Natural killer cell treated with Interleukin-12 subunit alpha and Interleukin-12 subunit beta and Interleukin-15 and Interleukin-18, amount 100 ng/mL, for 72 hours (primary cell): ENCODE measurements around the gene EIF2S2. TPM values are rescaled to one million over a fixed set of nuclear protein-coding genes. Genes with fewer than 3 reads are reported as not detected.
A peak's percentile ranks its signal among the peaks of the same experiment; 100 is the strongest.

Source experiments
- ATAC-seq, 2 donors: fragments of 150-1000 bp; cut with Tn5 transposase in 1 of 2; sonication (Bioruptor Pico), chemical (Tn5 transposase) in 1 of 2; 2 replicates each; pipeline ENCODE4 v1.10.0; 2021
- DNase-seq: peaks from one replicate; pipeline ENCODE4 v3.0.0; 2022; ENCODE audit warnings: low spot score
- H3K27ac Mint-ChIP-seq, 2 donors: 1 replicate in 1 of 2; 2 replicates in 1 of 2; pipeline ENCODE4 v1.8.0; 2022; ENCODE audit warnings: mixed read lengths in 2 of 2, mild to moderate bottlenecking in 1 of 2, moderate library complexity in 1 of 2
- H3K27me3 Mint-ChIP-seq, 2 donors: 1 replicate in 1 of 2; 2 replicates in 1 of 2; pipeline ENCODE4 v1.8.0; 2022; ENCODE audit warnings: mixed read lengths in 2 of 2
- H3K36me3 Mint-ChIP-seq: one replicate; pipeline ENCODE4 v1.8.0; 2022; ENCODE audit warnings: mixed read lengths
- H3K4me1 Mint-ChIP-seq, 2 donors: 1 replicate in 1 of 2; 2 replicates in 1 of 2; pipeline ENCODE4 v1.8.0; 2022; ENCODE audit warnings: low read depth in 2 of 2, mixed read lengths in 2 of 2, mild to moderate bottlenecking in 1 of 2
- H3K4me3 Mint-ChIP-seq: one replicate; pipeline ENCODE4 v1.8.0; 2022; ENCODE audit warnings: mixed read lengths
- H3K9me3 Mint-ChIP-seq: 2 replicates; pipeline ENCODE4 v1.8.0; 2022; ENCODE audit warnings: mixed read lengths
- total RNA-seq, 2 donors: library from RNA; stranded (reverse); gene quantifications; one replicate each; pipeline ENCODE4 v1.2.3, GENCODE V29; 2022

EIF2S2 gene
- total RNA-seq, 2 donors from 2014 or later = 97.6 to 99.8 TPM

DNA sequence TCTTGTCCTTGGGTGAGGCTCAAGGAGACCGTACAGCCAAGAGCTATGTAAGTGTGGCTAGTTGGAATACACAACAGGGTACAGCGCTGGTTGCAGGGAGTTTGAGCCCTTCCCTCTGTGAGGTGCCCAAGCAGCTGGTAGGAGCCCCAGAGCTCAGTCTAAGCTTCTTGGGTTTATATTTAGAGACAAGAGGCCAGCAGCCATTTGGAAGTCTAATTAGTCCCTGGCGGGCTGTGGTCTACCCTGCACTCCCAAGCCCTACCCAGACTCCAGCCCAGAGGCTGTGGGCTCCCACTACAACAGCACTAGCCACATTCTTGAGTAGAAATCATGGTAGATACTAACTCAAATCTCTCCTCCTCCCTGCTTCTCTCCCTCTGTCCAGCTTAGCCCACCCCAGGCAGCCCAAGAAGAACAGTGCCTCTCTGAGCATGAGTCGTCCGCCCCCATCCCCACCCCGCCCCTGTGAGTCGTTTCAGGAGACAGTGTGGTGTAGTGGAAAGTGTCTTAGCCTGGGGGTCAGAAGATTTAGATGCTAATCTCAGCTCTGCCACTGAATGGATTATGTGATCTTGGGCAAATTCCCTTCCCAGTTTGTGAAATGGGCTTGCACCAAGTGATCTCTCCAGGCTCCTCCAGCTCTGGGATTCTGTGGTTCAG lies 37.8 kb downstream of the EIF2S2 start:
- Mint-ChIP-seq H3K36me3 (peaks cover 4% of the 10 kb centered on the region), H3K4me3 (no peak overlapping the region), H3K9me3 (no peaks in the 10 kb centered on the region), H3K27ac (no peak overlapping the region), H3K4me1 (peaks cover 7 to 24% of the 10 kb centered on the region in 2 donors), H3K27me3 (no peaks in the 10 kb centered on the region)
- no peak for DNase-seq
- ATAC-seq = peak in 1 of 2 donors; percentile 22

DNA sequence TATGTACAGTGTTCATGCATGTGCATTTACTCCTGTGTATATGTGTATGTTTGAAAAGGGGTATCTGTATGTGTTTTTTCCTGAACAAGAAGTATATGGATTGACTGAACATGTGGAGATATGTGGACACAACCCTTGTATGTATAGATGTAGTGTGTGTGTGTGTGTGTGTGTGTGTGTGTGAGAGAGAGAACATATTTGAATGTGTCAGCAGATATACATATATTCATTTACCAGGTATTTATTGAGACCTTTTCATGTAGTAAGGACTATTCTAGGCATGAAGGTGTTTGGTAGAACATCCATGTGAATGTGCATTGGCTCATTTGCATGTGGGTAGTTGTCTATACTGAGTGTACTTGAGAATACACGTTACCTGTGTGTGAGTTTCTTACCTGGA lies 39.3 kb downstream of the EIF2S2 start:
- H3K4me3 Mint-ChIP-seq = no peak overlapping the region
- H3K4me1 Mint-ChIP-seq = peaks cover 18 to 32% of the 10 kb centered on the region in 2 donors
- H3K9me3 Mint-ChIP-seq = no peaks in the 10 kb centered on the region
- DNase-seq (no peak), ATAC-seq (no peak)
- H3K36me3 Mint-ChIP-seq = peaks cover 4% of the 10 kb centered on the region
- no peak overlapping the region for H3K27ac Mint-ChIP-seq
- no peaks in the 10 kb centered on the region for H3K27me3 Mint-ChIP-seq

- Mint-ChIP-seq H3K4me1 (peaks cover 20 to 33% of the 10 kb centered on the region in 2 donors), H3K36me3 (peaks cover 4% of the 10 kb centered on the region), H3K4me3 (no peak overlapping the region), H3K27ac (no peak overlapping the region), H3K27me3 (no peaks in the 10 kb centered on the region), H3K9me3 (no peaks in the 10 kb centered on the region)
- ATAC-seq = no peak
- DNase-seq = no peak
Observed at GRCh38 chr20:34072076-34072475, 40.0 kb downstream of the EIF2S2 start.

GRCh38 chr20:34070859-34071258 lies 41.2 kb downstream of the EIF2S2 start:
- Mint-ChIP-seq H3K9me3 (no peaks in the 10 kb centered on the region), H3K4me3 (no peak overlapping the region), H3K27me3 (no peaks in the 10 kb centered on the region), H3K27ac (no peak overlapping the region), H3K4me1 (peaks cover 20 to 35% of the 10 kb centered on the region in 2 donors), H3K36me3 (peaks cover 4% of the 10 kb centered on the region)
- DNase-seq (no peak), ATAC-seq (no peak)

DNA sequence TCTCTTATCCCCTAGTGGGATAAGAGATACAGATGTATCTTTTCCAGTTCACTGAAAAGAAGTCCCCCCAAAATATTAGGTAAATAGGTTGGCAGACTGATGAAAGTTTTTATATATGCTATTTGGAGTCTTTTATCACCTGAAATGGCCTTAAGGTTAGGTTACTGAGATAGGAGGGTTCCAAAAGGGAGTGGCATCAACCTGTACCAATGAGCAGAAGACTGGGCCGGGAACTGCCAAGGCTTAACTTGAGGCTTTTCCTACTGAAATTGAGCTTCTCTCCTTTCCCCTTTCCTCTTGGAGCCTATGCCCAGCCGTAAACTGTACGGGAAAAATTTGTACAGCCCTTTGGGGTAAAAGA lies 42.0 kb downstream of the EIF2S2 start:
- H3K36me3 Mint-ChIP-seq = peaks cover 4% of the 10 kb centered on the region
- H3K4me1 Mint-ChIP-seq = peaks cover 24 to 41% of the 10 kb centered on the region in 2 donors
- H3K27ac Mint-ChIP-seq = no peak overlapping the region

GRCh38 chr20:34069341-34070078 lies 42.5 kb downstream of the EIF2S2 start:
- peak; percentile 58 to 61 for ATAC-seq

More for the DNA sequence above, 42.0 kb downstream of the EIF2S2 start:
- no peak for ATAC-seq
- H3K9me3 Mint-ChIP-seq = no peaks in the 10 kb centered on the region
- no peak for DNase-seq
- no peak overlapping the region for H3K4me3 Mint-ChIP-seq
- H3K27me3 Mint-ChIP-seq = no peaks in the 10 kb centered on the region

GRCh38 chr20:34068001-34068400 lies 44.0 kb downstream of the EIF2S2 start:
- no peaks in the 10 kb centered on the region for H3K27me3 Mint-ChIP-seq
- peaks cover 4% of the 10 kb centered on the region for H3K36me3 Mint-ChIP-seq
- H3K9me3 Mint-ChIP-seq = no peaks in the 10 kb centered on the region
- no peak for ATAC-seq
- no peak for DNase-seq
- H3K4me1 Mint-ChIP-seq = peaks cover 32 to 45% of the 10 kb centered on the region in 2 donors
- H3K27ac Mint-ChIP-seq = peak overlapping the region in 1 of 2 donors; percentile 70
- no peak overlapping the region for H3K4me3 Mint-ChIP-seq

More at GRCh38 chr20:34069341-34070078, 42.5 kb downstream of the EIF2S2 start:
- no peaks in the 10 kb centered on the region for H3K9me3 Mint-ChIP-seq
- no peak overlapping the region for H3K27ac Mint-ChIP-seq
- peaks cover 24 to 45% of the 10 kb centered on the region in 2 donors for H3K4me1 Mint-ChIP-seq
- H3K36me3 Mint-ChIP-seq = peaks cover 4% of the 10 kb centered on the region
- peak; percentile 72 for DNase-seq
- H3K27me3 Mint-ChIP-seq = no peaks in the 10 kb centered on the region
- no peak overlapping the region for H3K4me3 Mint-ChIP-seq

DNA sequence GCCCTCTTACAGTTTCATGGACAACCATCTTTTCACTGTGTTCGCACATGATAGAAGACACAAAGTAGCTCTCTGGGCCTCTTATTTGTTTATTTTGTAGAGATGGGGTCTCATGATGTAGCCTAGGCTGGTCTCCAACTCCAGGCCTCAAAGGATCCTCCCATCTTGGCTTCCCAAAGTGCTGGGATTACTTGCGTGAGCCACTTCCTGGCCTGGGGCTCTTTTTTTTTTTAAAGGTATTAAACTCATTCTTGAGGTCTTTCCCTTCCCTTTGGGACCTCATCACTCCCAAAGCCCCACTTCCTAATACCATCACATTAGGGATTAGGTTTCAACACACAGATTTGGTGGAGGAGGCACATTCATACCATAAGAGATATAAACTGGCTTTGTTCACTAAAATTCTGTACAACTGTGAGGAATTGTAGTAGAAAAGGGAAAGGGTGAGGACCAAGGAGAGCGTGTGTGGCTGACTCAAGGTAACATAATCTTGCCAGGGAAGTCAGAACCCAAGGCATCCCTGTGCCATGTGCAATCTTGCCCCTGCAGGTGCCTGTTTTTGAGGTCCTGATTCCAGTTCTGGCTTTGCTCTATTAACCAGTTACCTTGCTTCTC lies 45.5 kb downstream of the EIF2S2 start:
- Mint-ChIP-seq H3K4me1 (peaks cover 39 to 53% of the 10 kb centered on the region in 2 donors), H3K27me3 (no peaks in the 10 kb centered on the region), H3K36me3 (no peaks in the 10 kb centered on the region), H3K4me3 (no peak overlapping the region), H3K9me3 (no peaks in the 10 kb centered on the region), H3K27ac (no peak overlapping the region)
- no peak for DNase-seq
- ATAC-seq = no peak

GRCh38 chr20:34065260-34065659 lies 46.8 kb downstream of the EIF2S2 start:
- Mint-ChIP-seq H3K36me3 (no peaks in the 10 kb centered on the region), H3K4me3 (no peak overlapping the region), H3K27me3 (no peaks in the 10 kb centered on the region), H3K9me3 (no peaks in the 10 kb centered on the region), H3K4me1 (peaks cover 52 to 64% of the 10 kb centered on the region in 2 donors), H3K27ac (peak overlapping the region; percentile 27 to 93)
- no peak for DNase-seq
- no peak for ATAC-seq

DNA sequence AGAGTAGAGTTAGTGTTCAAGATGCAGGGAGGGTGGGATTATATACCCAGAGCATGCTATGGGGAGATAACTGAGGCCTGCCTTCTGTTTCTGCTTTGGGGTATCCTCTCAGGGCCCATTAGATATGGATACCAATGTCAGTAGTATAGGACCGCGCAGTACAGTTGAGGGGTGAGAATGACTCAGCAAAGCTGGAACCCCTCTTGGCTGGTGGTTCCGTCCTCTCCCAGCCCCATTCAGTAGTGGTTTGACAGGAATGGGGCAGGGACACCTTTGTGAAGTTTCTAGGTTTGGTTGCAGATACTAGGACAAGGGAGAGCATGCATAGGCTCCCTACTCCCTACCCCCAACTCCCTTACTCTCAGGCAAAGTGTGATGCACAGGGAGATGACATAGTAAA lies 47.8 kb downstream of the EIF2S2 start:
- Mint-ChIP-seq H3K27ac (peak overlapping the region; percentile 27 to 93), H3K9me3 (no peaks in the 10 kb centered on the region), H3K4me1 (peaks cover 58 to 68% of the 10 kb centered on the region in 2 donors), H3K4me3 (no peak overlapping the region), H3K36me3 (no peaks in the 10 kb centered on the region), H3K27me3 (no peaks in the 10 kb centered on the region)
- ATAC-seq (no peak), DNase-seq (no peak)

DNA sequence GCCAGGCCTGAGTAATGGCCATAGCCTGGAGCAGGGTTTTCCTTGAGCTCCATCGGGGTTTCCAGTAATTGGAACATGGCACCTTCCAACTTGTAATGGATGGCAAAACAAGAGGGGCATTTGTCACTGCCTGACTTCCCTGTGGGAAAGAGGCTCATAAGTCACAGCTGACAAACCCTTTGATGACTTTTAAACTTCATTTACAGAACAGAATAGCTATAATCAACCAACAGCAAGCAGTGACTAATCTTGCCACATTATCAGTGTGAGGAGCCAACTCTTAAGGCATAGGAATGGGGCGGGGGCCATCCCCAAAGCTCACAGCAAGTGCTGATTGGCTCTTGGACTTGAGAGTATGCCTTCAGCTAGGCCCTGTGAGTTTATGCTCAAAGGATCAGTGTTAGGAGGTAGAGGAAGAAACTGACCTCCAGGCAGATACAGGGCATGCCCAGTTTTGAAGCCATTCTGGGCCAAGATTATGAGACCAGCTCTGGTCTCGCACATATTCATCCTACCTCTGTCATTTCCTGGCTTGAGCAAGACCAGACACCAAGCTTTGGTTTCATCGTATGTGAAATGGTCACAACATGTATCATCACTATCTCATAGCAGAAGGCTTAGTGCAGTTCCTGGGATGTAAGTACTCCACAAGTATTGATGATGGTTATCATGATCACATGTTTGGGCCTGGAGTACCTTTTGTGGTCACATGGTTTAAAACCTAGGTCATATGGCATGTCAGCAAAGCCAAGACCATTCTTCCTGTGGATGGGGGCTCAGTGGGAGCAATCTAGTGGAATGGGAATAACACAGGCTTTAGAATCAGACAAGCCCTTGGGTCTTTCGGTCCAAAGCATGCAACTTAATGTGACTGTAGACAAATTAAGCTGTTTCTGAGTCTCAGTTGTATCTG lies 49.2 kb downstream of the EIF2S2 start:
- Mint-ChIP-seq H3K27me3 (no peaks in the 10 kb centered on the region), H3K27ac (peak overlapping the region; percentile 70 to 93), H3K9me3 (no peaks in the 10 kb centered on the region), H3K4me1 (peaks cover 61 to 72% of the 10 kb centered on the region in 2 donors), H3K36me3 (no peaks in the 10 kb centered on the region), H3K4me3 (peak overlapping the region; percentile 32)
- ATAC-seq (peak; percentile 87 to 88), DNase-seq (no peak)

- H3K4me3 Mint-ChIP-seq = no peak overlapping the region
- ATAC-seq = no peak
- H3K9me3 Mint-ChIP-seq = no peaks in the 10 kb centered on the region
- no peaks in the 10 kb centered on the region for H3K36me3 Mint-ChIP-seq
- H3K27me3 Mint-ChIP-seq = no peaks in the 10 kb centered on the region
- H3K4me1 Mint-ChIP-seq = peaks cover 66 to 73% of the 10 kb centered on the region in 2 donors
- no peak for DNase-seq
- H3K27ac Mint-ChIP-seq = peak overlapping the region; percentile 70 to 93
Observed at GRCh38 chr20:34061695-34062094, 50.3 kb downstream of the EIF2S2 start.

DNA sequence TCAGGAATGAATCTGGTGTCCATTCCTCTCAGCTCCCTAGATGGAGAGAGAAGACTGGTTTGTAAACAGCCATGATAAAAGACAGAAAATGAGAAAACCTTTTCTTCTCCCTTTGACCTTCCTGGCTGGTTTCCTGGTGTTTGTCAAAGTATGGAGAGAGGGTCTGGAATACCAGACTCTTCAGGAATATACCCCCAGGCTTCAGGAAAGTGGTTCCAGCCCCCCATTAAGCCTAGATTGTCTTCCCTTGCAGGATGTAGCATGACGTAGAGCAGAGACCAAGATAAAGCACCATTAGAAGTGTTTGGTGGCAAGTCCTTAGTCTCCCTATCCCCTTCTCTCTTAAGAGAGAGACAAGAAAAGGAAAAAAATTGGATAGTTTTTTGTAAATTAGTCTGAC lies 51.1 kb downstream of the EIF2S2 start:
- Mint-ChIP-seq H3K27ac (peak overlapping the region; percentile 70 to 93), H3K4me3 (peak overlapping the region; percentile 11)
- no peak for ATAC-seq

More for the DNA sequence above, 51.1 kb downstream of the EIF2S2 start:
- Mint-ChIP-seq H3K27me3 (no peaks in the 10 kb centered on the region), H3K36me3 (no peaks in the 10 kb centered on the region), H3K4me1 (peaks cover 73 to 75% of the 10 kb centered on the region in 2 donors), H3K9me3 (no peaks in the 10 kb centered on the region)
- DNase-seq = no peak
